Activated naive CD8-positive, alpha-beta T cell treated with anti-CD3 and anti-CD28 coated beads, Interleukin-2, amount 50 U/mL, for 24 hours (primary cell): ENCODE data around the gene UNC79.

Source experiments
- ATAC-seq: fragments of 150-1000 bp; cut with Tn5 transposase; one replicate; pipeline ENCODE4 v1.10.0; 2021
- DNase-seq: peaks from one replicate; pipeline ENCODE4 v3.0.0; 2021
- H3K27ac Mint-ChIP-seq: one replicate; pipeline ENCODE4 v1.8.0; 2021; ENCODE audit warnings: mild to moderate bottlenecking, mixed read lengths
- H3K27me3 Mint-ChIP-seq: one replicate; pipeline ENCODE4 v1.8.0; 2021; ENCODE audit warnings: mixed read lengths
- H3K36me3 Mint-ChIP-seq: one replicate; pipeline ENCODE4 v1.8.0; 2021; ENCODE audit warnings: low read depth, mixed read lengths
- H3K4me1 Mint-ChIP-seq: one replicate; pipeline ENCODE4 v1.8.0; 2021; ENCODE audit warnings: mixed read lengths
- H3K4me3 Mint-ChIP-seq: one replicate; pipeline ENCODE4 v1.8.0; 2021; ENCODE audit warnings: mild to moderate bottlenecking, moderate library complexity, mixed read lengths
- H3K9me3 Mint-ChIP-seq: one replicate; pipeline ENCODE4 v1.8.0; 2021; ENCODE audit warnings: mixed read lengths

Gene UNC79

DNA sequence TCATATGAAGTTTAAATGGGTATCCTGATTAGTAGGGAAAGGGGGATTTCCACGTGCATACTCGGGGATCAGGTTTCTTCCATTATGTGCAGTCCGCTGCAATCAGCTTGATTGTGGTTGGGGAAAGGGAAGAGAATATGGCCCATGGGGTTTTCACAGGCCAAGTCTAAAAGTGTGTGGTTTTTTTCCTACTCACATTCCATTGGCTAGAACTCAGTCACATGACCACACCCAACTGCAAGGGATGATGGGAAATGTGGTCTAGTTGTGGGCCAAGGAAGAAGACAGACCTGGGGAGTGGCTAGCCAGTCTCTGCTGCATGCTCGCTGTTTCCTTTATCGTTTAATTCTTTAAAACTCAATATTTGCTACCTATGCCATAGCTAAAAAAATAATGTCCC lies 252.5 kb downstream of the UNC79 start:
- H3K36me3 Mint-ChIP-seq = no peaks in the 10 kb centered on the region
- H3K27me3 Mint-ChIP-seq = peaks cover 7% of the 10 kb centered on the region
- no peak for DNase-seq
- H3K9me3 Mint-ChIP-seq = no peaks in the 10 kb centered on the region
- no peak for ATAC-seq
- no peaks in the 10 kb centered on the region for H3K4me1 Mint-ChIP-seq
- H3K4me3 Mint-ChIP-seq = no peak overlapping the region
- no peak overlapping the region for H3K27ac Mint-ChIP-seq

DNA sequence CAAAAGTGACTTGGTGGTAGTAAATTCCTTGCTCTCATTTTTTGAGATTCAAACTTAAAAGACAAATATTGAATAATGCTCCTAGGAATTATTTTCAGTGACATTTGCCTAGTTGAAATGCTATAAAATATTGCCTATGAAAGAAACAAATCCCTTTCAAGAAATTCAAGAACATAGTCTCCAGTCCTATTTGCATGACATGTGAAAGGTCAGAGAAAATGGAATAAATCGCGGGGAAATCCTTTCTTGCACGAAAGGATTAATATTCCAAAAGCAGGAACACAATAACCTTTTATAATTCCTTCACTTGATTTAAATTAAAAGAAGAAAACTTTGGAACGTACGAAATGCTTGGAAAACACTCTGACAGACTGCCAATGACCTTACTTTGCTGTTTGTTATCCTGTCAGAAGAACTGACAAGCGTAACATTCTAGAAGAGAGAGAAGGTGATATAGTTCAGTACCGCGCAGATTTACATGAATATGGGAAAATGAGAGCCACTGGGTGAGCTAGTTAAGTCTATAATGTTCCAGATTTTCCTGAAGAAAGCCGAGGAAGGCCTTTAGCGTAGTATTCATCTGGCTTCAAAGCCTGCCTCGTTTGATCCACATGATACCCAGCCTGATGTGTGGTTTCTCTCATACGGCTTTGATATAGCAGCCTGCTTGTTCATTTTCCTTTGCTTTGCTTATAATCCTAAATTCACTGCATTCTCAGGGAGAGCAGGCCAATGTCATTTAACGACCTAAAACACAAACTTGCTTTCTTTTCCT lies 254.6 kb downstream of the UNC79 start:
- Mint-ChIP-seq H3K36me3 (no peaks in the 10 kb centered on the region), H3K27ac (no peak overlapping the region), H3K4me3 (no peak overlapping the region), H3K9me3 (no peaks in the 10 kb centered on the region), H3K27me3 (peaks cover 16% of the 10 kb centered on the region), H3K4me1 (no peaks in the 10 kb centered on the region)
- no peak for ATAC-seq
- no peak for DNase-seq

DNA sequence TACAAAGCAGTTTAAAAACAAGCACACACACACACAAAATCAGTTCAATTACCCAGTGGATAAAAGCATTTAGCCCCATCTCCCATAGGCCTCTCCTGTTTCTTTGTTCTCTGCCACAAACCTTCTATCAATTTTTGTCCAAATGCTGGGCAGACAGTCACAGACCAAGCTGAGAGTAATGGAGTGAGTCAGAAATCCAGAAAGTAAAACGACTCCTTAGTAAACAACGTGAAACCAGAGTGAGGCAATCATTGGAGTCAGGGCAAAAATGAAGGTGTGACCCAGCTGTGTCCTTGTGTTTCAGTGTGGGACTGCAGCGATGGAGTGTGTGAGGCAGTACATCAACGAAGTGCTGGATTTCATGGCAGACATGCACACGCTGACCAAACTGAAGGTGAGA lies 255.5 kb downstream of the UNC79 start:
- Mint-ChIP-seq H3K27me3 (peaks cover 16% of the 10 kb centered on the region), H3K36me3 (no peaks in the 10 kb centered on the region)

DNA sequence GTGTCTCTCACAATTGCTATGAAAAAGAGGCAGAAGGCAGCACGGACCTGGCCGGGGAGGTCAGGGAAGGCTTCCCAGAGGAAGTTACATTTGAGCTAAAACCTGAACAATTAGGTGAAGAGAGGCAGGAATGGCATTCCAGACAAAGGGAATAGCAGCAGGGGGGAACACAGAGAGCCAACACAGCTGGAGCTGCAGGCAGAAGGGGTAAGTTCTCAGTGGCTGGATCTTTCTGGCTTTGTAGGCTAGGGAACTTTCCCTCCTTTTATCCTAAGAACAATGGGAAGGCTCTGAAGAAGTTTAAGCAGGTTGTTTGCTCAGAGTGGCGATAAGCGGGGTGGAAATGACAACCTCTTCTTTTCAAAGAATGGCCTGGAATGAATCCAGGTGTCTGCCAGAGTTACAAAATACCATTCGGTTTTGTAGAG lies 257.5 kb downstream of the UNC79 start:
- DNase-seq (no peak), ATAC-seq (no peak)
- no peak overlapping the region for H3K27ac Mint-ChIP-seq
- no peaks in the 10 kb centered on the region for H3K9me3 Mint-ChIP-seq
- no peaks in the 10 kb centered on the region for H3K4me1 Mint-ChIP-seq
- H3K36me3 Mint-ChIP-seq = no peaks in the 10 kb centered on the region
- H3K4me3 Mint-ChIP-seq = no peak overlapping the region
- peaks cover 16% of the 10 kb centered on the region for H3K27me3 Mint-ChIP-seq

More for the DNA sequence above, 255.5 kb downstream of the UNC79 start:
- H3K27ac Mint-ChIP-seq = no peak overlapping the region
- DNase-seq (no peak), ATAC-seq (no peak)
- no peak overlapping the region for H3K4me3 Mint-ChIP-seq
- H3K4me1 Mint-ChIP-seq = no peaks in the 10 kb centered on the region
- H3K9me3 Mint-ChIP-seq = no peaks in the 10 kb centered on the region

DNA sequence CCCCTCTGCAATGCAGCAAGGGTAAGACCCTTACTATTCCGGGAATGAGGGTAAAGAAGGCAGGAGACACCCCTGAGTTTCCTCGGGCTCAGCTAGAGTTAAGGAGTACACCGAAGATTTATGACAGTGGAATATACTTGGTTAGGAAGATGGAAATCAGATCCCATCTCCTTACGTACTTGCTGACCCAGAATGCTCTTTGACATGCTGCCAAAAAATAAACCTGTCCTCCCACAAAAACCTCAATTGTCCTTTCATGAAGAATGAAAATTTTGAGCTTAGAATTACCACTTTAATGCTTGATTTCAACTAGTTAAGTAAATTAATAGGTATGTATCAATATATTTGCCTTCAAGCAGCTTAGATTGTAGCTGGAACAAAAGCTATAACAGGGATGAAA lies 258.1 kb downstream of the UNC79 start:
- no peak overlapping the region for H3K27ac Mint-ChIP-seq
- no peaks in the 10 kb centered on the region for H3K9me3 Mint-ChIP-seq
- H3K4me3 Mint-ChIP-seq = no peak overlapping the region
- H3K4me1 Mint-ChIP-seq = no peaks in the 10 kb centered on the region
- peaks cover 16% of the 10 kb centered on the region for H3K27me3 Mint-ChIP-seq
- no peak for DNase-seq
- no peak for ATAC-seq
- H3K36me3 Mint-ChIP-seq = no peaks in the 10 kb centered on the region

DNA sequence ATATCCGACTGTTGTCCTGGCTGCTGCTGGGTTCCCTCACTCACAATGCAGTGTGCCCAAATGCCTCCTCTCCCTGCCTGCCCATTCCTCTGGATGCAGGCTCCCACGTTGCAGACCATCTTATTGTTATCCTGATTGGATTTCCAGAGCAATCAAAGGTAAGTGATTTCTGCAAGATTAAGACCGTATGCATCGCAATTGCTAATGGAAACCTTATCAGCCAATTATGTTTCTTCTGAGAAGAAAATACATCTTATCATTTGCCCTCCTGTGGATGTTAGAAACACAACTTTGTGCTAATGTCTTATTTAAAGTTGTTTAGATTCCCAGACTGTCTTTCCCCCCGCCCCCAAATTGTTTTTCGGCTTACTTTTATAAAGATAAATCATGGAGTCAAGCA lies 259.4 kb downstream of the UNC79 start:
- Mint-ChIP-seq H3K4me3 (no peak overlapping the region), H3K9me3 (no peaks in the 10 kb centered on the region), H3K4me1 (no peaks in the 10 kb centered on the region), H3K27me3 (peaks cover 19% of the 10 kb centered on the region), H3K27ac (no peak overlapping the region), H3K36me3 (no peaks in the 10 kb centered on the region)
- DNase-seq (no peak), ATAC-seq (no peak)

DNA sequence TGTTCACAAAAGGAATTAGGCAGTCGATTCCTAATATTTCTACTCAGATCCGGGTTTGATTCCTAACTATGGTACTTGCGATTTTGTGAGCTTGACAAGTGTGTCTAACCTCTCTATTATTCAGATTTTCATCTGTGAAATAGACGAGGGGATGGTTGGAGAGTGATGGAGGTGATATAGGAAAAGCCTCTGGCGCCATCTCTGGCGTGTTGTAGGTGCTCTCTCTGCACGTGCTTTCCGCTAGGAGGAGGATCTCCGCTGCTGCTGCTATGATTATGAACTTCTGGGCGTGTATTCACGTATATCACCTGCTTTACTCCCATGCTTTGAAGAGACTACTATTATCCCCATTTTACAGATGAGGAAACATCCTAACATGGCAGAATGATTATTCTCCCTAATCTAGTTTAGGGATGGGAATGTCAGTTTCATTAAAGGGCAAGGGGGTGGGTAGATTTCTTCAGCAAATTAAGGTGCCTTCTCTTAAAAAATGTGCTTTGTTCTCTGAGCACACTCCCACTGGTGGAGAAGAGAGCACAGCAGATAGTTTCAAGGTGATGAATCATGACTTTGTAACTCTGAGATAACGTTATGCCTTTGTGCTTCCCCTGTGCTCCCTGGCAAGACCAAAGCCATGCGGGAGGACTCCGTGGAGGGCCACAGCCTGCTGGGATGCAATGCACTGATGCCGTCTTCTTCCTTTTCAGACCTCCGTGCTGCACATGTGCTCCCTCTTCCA lies 260.5 kb downstream of the UNC79 start:
- Mint-ChIP-seq H3K4me1 (no peaks in the 10 kb centered on the region), H3K4me3 (no peak overlapping the region)

DNA sequence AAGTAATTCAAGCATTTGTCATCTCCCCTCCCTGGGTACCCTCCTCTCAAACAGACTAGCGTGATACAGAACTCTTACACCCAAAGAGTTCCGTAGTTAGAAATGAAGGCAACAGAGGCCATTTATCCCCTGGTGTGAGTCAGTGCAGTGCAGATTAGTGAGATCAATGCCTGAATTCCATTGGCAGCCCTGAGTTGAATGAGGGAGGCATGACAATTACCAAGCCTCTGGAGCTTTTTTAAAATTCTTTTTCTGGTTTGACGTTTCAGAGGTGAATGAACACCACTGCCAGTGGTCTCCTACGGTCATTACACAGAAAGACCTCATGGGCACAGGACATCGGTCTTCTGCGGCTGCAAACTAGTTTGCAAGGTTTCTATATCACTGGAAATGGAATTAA lies 263.2 kb downstream of the UNC79 start:
- ATAC-seq (no peak), DNase-seq (no peak)
- H3K4me1 Mint-ChIP-seq = no peaks in the 10 kb centered on the region
- no peak overlapping the region for H3K4me3 Mint-ChIP-seq
- no peaks in the 10 kb centered on the region for H3K9me3 Mint-ChIP-seq
- no peak overlapping the region for H3K27ac Mint-ChIP-seq
- no peaks in the 10 kb centered on the region for H3K36me3 Mint-ChIP-seq
- peaks cover 10% of the 10 kb centered on the region for H3K27me3 Mint-ChIP-seq

More for the DNA sequence above, 260.5 kb downstream of the UNC79 start:
- no peaks in the 10 kb centered on the region for H3K9me3 Mint-ChIP-seq
- no peaks in the 10 kb centered on the region for H3K36me3 Mint-ChIP-seq
- no peak overlapping the region for H3K27ac Mint-ChIP-seq
- DNase-seq (no peak), ATAC-seq (no peak)
- peaks cover 19% of the 10 kb centered on the region for H3K27me3 Mint-ChIP-seq

DNA sequence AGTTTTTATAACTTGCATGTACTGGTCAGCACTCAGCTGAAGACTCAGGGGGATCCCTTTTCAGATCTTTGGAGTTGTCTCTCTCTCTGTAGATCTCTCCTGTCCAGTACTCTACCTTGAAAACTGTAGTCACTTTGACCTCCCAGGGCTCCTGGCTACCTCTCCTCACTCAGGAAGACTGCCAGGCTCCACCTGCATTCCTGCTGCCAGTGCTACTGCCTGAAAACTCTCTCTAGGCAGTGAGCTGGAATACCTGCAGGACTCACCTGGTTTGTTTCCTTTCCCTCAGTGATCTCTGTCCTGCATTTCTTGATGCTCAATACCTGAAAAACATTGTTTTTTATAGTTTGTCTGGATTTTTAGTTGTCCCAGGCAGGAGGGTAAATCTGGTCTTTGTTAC lies 270.2 kb downstream of the UNC79 start:
- Mint-ChIP-seq H3K27me3 (peaks cover 6% of the 10 kb centered on the region), H3K4me1 (no peaks in the 10 kb centered on the region), H3K4me3 (no peak overlapping the region), H3K9me3 (peaks cover 7% of the 10 kb centered on the region), H3K27ac (no peak overlapping the region), H3K36me3 (no peaks in the 10 kb centered on the region)
- no peak for ATAC-seq
- no peak for DNase-seq

DNA sequence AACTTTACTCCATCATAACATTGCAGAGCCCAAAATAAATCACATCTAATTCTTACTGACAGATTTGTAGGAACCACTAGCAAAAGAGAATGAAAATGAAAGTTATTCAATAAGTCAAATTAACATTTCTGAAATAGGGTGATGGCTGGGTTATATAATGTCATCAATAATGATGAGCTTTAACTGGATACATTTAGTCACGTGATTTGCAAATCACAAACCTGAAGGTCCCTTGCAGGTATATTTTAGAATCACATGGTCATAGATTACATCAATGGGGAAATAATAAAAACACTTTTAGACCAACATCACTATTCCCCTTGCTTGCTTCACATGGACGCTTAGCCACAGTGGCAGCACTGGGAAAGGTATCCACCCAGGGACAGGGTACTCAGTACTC lies 270.8 kb downstream of the UNC79 start:
- no peaks in the 10 kb centered on the region for H3K36me3 Mint-ChIP-seq
- no peak overlapping the region for H3K27ac Mint-ChIP-seq
- ATAC-seq = no peak
- H3K4me1 Mint-ChIP-seq = no peaks in the 10 kb centered on the region
- DNase-seq = no peak
- H3K9me3 Mint-ChIP-seq = peaks cover 7% of the 10 kb centered on the region
- H3K4me3 Mint-ChIP-seq = no peak overlapping the region
- peaks cover 6% of the 10 kb centered on the region for H3K27me3 Mint-ChIP-seq

DNA sequence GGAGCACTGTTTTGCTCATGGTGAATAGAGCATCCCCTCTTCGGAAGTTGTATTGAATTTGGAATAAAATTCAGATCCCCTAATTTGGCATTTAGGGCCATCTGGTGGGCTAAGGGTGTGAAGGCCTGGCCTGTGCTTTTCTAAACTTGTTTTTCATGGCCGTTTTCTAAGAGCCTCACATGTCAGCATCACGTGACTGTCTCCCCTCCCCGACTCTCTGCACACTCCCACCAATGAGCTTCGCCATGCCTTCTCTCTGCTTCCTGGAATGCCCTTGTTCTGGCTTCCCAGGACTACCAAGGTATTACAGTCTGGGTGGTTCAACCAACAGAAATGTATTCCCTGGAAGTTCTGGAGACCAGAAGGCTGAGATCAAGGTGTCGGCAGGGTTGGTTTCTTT lies 272.2 kb downstream of the UNC79 start:
- no peak for ATAC-seq
- H3K27me3 Mint-ChIP-seq = peaks cover 6% of the 10 kb centered on the region
- no peak overlapping the region for H3K4me3 Mint-ChIP-seq
- DNase-seq = no peak
- no peaks in the 10 kb centered on the region for H3K4me1 Mint-ChIP-seq
- no peaks in the 10 kb centered on the region for H3K36me3 Mint-ChIP-seq
- peaks cover 7% of the 10 kb centered on the region for H3K9me3 Mint-ChIP-seq
- no peak overlapping the region for H3K27ac Mint-ChIP-seq

DNA sequence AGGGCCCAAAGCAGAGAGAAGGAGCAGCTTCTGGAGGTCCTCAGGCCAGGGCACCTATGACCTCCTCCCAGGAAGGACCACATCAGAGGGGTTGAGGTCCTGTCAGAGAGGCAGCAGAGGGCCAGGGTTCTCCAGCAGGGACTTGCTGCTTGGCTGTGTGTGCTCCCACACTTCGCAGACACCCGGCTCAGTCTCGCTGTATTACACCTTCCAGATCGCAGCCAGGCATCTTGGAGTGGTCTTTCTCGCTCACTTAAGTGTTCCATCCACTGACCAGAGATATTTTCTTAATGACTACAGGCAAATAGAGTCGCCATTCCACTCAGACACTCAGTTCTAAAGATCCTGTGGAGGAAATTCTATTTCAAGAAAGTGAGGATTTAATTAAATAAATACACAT lies 273.2 kb downstream of the UNC79 start:
- Mint-ChIP-seq H3K4me1 (no peaks in the 10 kb centered on the region), H3K4me3 (no peak overlapping the region), H3K36me3 (no peaks in the 10 kb centered on the region), H3K9me3 (peaks cover 7% of the 10 kb centered on the region), H3K27me3 (peaks cover 6% of the 10 kb centered on the region), H3K27ac (no peak overlapping the region)
- DNase-seq (no peak), ATAC-seq (no peak)

DNA sequence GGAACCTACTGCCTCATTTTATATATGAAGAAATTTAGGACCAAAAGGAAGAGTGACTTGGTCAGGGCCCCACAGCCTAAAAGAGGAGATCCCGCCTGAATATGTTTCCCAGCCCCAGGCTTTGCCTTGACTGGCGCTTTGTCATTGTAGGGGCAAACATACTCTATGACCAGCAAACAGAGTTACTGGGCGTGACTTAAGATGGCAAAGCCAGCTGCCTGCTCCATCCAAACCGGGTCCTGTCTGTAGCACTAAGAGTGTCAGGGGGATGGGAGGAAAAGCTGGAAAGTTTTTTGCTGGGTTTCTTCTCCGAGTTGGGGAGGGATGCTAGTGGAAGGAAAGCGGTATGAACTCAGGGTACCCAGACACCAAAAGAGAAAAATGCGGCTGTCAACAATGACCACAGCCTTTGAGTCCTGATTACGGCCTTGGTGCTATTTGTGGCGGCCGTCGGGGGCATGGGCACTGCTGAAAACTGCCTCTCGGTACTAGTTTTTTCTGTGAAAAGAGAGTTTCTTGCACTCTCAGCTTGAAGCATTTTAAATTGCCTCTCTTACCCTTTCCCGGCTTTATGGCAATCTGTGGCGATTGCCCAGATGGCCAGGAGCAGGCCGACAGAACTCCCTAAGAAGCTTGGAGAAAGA lies 274.9 kb downstream of the UNC79 start:
- Mint-ChIP-seq H3K9me3 (no peaks in the 10 kb centered on the region), H3K4me1 (no peaks in the 10 kb centered on the region), H3K27ac (no peak overlapping the region), H3K36me3 (no peaks in the 10 kb centered on the region), H3K4me3 (no peak overlapping the region), H3K27me3 (peaks cover 6% of the 10 kb centered on the region)
- DNase-seq = no peak
- no peak for ATAC-seq

DNA sequence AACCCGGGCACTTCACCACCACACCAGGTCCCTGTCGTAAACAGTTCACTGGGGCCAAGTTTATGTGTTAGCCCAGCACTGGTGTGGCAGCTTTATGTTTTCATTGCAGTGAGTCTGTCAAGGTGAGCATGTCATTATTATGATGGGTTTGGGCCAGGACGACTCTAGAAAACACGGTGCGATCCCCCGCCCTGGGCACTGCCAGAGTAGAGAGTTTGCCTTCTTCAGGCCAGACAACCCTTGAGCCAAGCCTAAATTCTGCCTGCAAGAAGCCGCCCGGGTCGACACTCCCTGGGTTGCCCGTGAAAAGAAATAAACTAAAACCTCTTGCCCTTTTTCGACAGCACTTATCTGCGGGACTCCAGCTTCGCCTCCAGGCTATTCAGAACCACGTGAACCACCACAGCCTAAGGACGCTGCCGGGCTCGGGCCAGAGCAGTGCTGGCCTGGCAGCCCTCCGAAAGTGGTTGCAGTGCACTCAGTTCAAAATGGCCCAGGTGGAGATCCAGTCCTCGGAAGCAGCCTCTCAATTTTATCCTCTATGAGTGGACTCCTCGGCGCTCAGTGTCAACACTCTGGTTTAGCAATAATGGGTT lies 275.7 kb downstream of the UNC79 start:
- Mint-ChIP-seq H3K4me3 (no peak overlapping the region), H3K4me1 (no peaks in the 10 kb centered on the region), H3K27me3 (peaks cover 6% of the 10 kb centered on the region), H3K9me3 (no peaks in the 10 kb centered on the region), H3K27ac (no peak overlapping the region), H3K36me3 (no peaks in the 10 kb centered on the region)
- DNase-seq (no peak), ATAC-seq (no peak)

DNA sequence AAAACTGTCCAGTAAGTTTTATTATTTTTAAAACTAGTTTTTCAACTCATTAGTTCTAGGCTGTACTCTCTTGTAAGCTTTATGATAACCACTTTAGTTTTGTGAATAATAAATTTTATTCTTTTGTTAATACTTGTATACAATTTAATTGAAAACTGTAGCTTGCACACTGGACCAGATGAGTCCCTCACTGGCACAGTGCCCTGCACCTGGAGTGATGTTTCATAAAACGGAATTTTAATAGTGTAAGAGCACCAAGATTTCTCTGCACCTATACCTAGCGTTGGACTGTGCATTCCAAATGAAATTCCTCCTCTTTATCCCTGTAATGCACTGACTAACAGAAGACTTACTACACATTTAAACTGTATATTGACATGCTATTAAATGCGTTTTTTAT lies 276.7 kb downstream of the UNC79 start:
- no peak overlapping the region for H3K4me3 Mint-ChIP-seq
- no peaks in the 10 kb centered on the region for H3K9me3 Mint-ChIP-seq
- no peak overlapping the region for H3K27ac Mint-ChIP-seq
- no peak for ATAC-seq
- DNase-seq = no peak
- peaks cover 3% of the 10 kb centered on the region for H3K27me3 Mint-ChIP-seq
- H3K36me3 Mint-ChIP-seq = no peaks in the 10 kb centered on the region
- no peaks in the 10 kb centered on the region for H3K4me1 Mint-ChIP-seq
